Measurements from ENCODE around the gene BCKDK. TPM values are rescaled to one million over a fixed set of nuclear protein-coding genes. Genes with fewer than 3 reads are reported as not detected.

BCKDK gene
- total RNA-seq, 1 donor, result 28.1 TPM

GRCh38 chr16:31113121-31114120 lies 5.2 kb downstream of the BCKDK start:
- H3K4me3 ChIP-seq (ENCODE audit: low read depth, low read length), result no peak overlapping the region
- no peak for TF ChIP-seq CTCF (IDR thresholded peaks at IDR 0.05; ENCODE audit: insufficient read depth, low read depth, low read length)
- DNase-seq (ENCODE audit: low read depth), result no peak

- H3K4me3 ChIP-seq (ENCODE audit: low read depth, low read length), result no peak overlapping the region
- no peak for DNase-seq (ENCODE audit: low read depth)
- TF ChIP-seq CTCF (IDR thresholded peaks at IDR 0.05; ENCODE audit: insufficient read depth, low read depth, low read length), result no peak
Measured at GRCh38 chr16:31114468-31114867, 6.3 kb downstream of the BCKDK start.

GRCh38 chr16:31117384-31118222 lies 9.4 kb downstream of the BCKDK start, which contains the start of gene KAT8:
TSS of gene KAT8 (plus strand) at chr16:31117664. CDS start at chr16:31117682, 18 bp downstream.
- no peak for TF ChIP-seq CTCF (IDR thresholded peaks at IDR 0.05; ENCODE audit: insufficient read depth, low read depth, low read length)
- peak; percentile 98 for DNase-seq (ENCODE audit: low read depth)
- peak within 1 kb of the TSS; percentile 82 for H3K4me3 ChIP-seq (ENCODE audit: low read depth, low read length)

GRCh38 chr16:31118223-31119155 lies 10.3 kb downstream of the BCKDK start:
- peak; percentile 80 for DNase-seq (ENCODE audit: low read depth)
- no peak for TF ChIP-seq CTCF (IDR thresholded peaks at IDR 0.05; ENCODE audit: insufficient read depth, low read depth, low read length)
- H3K4me3 ChIP-seq (ENCODE audit: low read depth, low read length), result peak overlapping the region; percentile 82

GRCh38 chr16:31120129-31120528 lies 11.9 kb downstream of the BCKDK start:
- no peak overlapping the region for H3K4me3 ChIP-seq (ENCODE audit: low read depth, low read length)
- no peak for DNase-seq (ENCODE audit: low read depth)
- TF ChIP-seq CTCF (IDR thresholded peaks at IDR 0.05; ENCODE audit: insufficient read depth, low read depth, low read length), result no peak

- H3K4me3 ChIP-seq (ENCODE audit: low read depth, low read length), result no peak overlapping the region
- TF ChIP-seq CTCF (IDR thresholded peaks at IDR 0.05; ENCODE audit: insufficient read depth, low read depth, low read length), result no peak
- no peak for DNase-seq (ENCODE audit: low read depth)
Measured at GRCh38 chr16:31125844-31126243, 17.7 kb downstream of the BCKDK start.
